H1 (cell line): ENCODE data around the gene NFIA.

Source experiments
- POLR2AphosphoS5 ChIP-seq: IDR thresholded peaks from 2 replicates; pipeline ENCODE4 v1.6.1; 2011; ENCODE audit warnings: low read depth, low read length
- RFX5 ChIP-seq: IDR thresholded peaks from 2 replicates; pipeline ENCODE4 v1.6.1; 2011; ENCODE audit warnings: low read depth, low read length, improper control_type of control experiment, borderline replicate concordance
- TF ChIP-seq, protein P1 (sequence below), 3 experiments: IDR thresholded peaks; 1 replicate in 2 of 3; 2 replicates in 1 of 3; pipeline versions ENCODE4 v1.5.1 to v1.6.1; 2011; ENCODE audit warnings: low read length in 3 of 3, mild to moderate bottlenecking in 3 of 3, inconsistent platforms in 2 of 3, low read depth in 1 of 3, moderate library complexity in 1 of 3; ENCODE audit not compliant: insufficient read depth in 1 of 3; ENCODE audit errors: control extremely low read depth in 1 of 3

GRCh38 chr1:61173118-61173517 lies 90.8 kb downstream of the NFIA start:
- TF ChIP-seq POLR2AphosphoS5 (no peak), RFX5 (no peak)
- TF ChIP-seq, protein P1, sequence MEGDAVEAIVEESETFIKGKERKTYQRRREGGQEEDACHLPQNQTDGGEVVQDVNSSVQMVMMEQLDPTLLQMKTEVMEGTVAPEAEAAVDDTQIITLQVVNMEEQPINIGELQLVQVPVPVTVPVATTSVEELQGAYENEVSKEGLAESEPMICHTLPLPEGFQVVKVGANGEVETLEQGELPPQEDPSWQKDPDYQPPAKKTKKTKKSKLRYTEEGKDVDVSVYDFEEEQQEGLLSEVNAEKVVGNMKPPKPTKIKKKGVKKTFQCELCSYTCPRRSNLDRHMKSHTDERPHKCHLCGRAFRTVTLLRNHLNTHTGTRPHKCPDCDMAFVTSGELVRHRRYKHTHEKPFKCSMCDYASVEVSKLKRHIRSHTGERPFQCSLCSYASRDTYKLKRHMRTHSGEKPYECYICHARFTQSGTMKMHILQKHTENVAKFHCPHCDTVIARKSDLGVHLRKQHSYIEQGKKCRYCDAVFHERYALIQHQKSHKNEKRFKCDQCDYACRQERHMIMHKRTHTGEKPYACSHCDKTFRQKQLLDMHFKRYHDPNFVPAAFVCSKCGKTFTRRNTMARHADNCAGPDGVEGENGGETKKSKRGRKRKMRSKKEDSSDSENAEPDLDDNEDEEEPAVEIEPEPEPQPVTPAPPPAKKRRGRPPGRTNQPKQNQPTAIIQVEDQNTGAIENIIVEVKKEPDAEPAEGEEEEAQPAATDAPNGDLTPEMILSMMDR (IDR thresholded peaks at IDR 0.05; ENCODE audit: control extremely low read depth in 1 of 3, insufficient read depth in 1 of 3, low read depth in 1 of 3, low read length in 3 of 3) = no peak
